ENCODE data around the gene SLC6A19.

GRCh38 chr5:1210832-1211251 is 9.4 kb downstream of the SLC6A19 start:
- TF ChIP-seq CTCF (IDR thresholded peaks at IDR 0.05) (no peak), POLR2A (IDR thresholded peaks at IDR 0.05) (no peak)
